GM12873 (cell line): ENCODE data around the gene FAM20C.

ENCODE experiments used
- TF ChIP-seq, protein P1 (sequence below): IDR thresholded peaks from 2 replicates; pipeline ENCODE4 v1.5.1; 2012; ENCODE audit warnings: low read depth, mild to moderate bottlenecking, moderate library complexity, low read length, control low read depth; ENCODE audit not compliant: insufficient read depth; ENCODE audit errors: missing control alignments

Gene FAM20C

DNA sequence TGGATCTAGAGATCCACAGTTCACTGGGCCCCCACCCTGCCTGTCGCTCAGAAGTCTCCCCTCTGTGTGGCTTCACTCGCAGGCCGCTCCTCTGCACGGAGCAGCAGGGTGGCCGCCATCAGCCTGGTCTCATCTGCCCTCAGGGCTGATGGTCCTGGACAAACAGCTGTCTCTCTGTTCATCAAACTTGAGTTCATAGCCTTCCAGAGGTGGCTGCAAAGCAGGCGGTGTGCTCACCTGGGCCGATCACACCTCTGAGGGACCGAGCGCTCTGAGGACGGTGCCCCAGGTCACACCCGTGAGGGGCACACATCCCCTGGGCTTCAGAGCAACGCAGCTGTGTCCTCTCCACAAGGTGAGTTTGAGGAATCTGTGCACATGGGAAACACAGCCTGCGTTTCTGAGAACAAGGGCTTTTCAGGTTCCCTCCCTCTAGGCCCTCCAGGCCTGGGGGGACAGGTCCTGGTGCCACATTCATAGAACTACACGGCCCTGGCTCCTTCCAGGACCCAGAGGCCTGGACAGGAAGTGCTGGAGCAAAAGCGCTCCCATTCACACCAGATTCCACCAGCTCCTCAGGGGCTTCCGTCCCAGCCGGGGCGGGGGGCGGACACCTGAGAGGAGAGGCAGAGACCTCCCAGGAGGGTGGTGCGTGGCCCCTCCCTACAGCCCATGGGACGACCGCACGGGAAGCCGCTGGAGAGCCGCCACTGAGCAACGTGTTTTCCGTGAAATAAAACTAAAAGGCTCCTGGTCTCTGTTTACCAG is 31.2 kb upstream of the FAM20C start:
- TF ChIP-seq, protein P1, sequence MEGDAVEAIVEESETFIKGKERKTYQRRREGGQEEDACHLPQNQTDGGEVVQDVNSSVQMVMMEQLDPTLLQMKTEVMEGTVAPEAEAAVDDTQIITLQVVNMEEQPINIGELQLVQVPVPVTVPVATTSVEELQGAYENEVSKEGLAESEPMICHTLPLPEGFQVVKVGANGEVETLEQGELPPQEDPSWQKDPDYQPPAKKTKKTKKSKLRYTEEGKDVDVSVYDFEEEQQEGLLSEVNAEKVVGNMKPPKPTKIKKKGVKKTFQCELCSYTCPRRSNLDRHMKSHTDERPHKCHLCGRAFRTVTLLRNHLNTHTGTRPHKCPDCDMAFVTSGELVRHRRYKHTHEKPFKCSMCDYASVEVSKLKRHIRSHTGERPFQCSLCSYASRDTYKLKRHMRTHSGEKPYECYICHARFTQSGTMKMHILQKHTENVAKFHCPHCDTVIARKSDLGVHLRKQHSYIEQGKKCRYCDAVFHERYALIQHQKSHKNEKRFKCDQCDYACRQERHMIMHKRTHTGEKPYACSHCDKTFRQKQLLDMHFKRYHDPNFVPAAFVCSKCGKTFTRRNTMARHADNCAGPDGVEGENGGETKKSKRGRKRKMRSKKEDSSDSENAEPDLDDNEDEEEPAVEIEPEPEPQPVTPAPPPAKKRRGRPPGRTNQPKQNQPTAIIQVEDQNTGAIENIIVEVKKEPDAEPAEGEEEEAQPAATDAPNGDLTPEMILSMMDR, result no peak

DNA sequence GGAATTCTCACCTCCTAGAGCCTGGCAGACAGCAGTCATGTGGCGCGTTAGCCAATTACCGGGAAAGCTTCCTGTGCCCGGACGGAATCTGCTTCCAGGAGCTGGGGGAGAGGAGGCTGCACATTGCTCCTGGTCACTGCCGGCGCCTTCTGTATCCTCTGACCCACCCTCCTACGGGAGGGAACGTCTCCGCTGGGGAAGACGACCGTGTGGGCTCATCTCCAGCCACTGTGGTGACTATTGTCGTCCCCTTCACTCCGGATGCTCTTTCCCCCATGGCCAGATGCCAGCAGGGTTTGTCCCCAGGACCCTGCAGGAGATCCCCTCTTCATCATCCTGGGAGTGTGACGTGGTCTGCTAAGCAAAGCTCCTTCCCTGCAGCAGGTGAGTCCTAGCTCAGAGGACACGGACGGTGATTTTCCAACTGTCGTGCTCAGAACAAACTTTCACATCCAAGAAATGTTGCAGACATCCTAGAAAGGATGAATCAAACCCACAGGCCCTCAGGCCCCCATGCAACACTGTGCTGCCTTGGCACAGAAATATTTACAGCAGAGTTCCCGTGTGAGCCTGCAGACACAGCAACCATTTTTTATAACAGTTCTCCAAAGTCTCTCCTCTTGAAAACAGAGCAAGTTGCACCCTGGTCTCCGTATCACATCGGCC is 29.6 kb upstream of the FAM20C start:
- TF ChIP-seq, protein P1, result no peak

DNA sequence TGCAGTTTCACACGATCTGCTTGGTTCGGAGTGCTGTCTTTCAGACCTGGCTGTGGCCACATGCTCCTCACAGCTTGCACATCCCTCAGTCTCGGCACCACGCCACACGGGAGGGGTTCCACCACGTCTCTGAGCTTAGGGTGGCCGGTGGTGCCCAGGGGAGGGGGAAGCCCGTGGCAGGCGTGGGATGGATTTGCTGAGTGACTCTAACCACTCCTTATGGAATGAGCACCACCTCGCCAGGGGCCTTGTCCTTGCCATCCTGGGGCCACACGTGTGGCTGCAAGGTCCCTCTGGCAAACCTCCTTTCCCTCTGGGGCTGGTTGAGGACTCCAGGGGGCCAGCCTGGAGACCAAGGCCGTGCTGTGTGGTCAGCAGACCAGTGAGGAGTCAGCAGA is 29.1 kb upstream of the FAM20C start:
- TF ChIP-seq, protein P1, result no peak

DNA sequence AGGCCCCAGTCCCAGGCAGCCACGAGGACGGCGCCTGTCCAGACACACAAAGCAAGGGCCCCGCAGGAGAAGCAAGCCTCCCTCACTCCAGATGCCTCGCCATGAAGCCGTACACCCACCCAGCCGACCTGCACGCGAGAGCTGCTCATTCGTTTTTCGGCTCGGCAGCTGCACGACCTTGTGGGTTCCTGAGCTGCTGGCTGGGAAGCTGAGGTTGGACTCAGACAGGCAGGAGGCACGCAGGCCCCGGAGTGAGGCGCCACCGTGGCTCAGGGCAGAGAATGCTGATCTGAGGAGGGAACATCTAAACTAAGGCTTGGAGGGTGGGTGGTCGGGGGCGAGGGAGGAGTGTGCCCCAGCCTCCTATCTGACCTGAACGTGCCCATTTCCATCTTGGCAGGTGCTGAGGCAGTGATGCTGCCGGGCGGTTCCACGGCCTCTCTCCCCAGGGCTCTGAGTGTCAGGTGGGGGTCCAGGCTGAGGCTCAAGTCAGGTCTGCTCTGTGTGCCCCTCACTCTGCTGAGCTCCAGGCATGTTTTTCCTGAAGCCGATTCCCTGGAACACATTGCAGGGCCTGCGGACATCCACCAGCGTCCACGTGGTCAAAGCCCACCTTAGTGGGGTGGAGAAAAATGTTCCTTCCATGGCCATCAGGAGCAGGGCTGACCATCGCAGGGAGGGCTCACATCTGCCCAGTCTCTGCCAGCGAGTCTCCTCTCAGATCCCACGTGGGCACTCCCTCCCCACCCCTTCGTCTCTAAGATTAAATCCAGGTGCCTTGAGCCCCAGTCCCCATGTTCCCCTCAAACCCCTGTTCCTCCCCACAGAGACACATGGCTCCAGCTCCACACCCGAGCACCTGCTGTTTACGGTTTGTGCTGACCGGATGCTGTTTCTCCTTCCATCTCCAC is 28.1 kb upstream of the FAM20C start:
- TF ChIP-seq, protein P1, result no peak

DNA sequence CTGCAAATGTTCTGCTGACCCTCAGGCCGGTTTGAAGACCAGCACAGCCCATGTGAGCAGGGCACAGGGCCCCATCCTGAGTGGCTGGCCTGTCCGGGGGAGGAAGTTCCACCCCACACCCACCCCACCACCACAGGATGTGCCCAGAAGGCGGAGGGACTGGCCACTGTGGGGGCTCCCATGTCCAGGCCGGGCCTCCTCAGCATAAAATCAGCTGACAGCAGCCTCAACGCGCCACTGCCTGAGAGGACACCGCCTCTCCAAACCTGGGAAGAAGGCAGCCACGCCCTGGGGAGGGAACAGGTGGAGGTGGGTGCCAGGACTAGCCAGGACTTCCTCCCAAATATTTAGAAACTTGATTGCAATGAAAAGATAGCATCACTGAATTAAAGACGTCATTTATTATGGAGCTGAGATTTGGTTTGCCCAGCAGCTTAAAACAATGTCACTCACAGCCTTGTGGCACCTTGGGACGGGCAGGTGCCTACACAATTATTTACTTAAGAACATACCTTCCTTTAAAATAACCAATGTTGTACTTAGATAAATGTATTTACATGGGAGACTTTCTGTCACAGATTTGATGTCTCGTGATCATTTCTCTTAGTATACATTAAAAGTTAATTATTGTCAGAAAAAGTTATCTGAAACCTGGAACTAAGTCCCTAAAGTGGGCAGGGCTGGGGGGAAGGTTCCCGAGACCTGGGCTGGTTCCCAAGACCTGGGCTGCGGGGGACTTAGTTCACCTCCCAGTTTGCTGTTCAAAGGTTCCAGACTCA is 27.3 kb upstream of the FAM20C start:
- TF ChIP-seq, protein P1, result no peak

DNA sequence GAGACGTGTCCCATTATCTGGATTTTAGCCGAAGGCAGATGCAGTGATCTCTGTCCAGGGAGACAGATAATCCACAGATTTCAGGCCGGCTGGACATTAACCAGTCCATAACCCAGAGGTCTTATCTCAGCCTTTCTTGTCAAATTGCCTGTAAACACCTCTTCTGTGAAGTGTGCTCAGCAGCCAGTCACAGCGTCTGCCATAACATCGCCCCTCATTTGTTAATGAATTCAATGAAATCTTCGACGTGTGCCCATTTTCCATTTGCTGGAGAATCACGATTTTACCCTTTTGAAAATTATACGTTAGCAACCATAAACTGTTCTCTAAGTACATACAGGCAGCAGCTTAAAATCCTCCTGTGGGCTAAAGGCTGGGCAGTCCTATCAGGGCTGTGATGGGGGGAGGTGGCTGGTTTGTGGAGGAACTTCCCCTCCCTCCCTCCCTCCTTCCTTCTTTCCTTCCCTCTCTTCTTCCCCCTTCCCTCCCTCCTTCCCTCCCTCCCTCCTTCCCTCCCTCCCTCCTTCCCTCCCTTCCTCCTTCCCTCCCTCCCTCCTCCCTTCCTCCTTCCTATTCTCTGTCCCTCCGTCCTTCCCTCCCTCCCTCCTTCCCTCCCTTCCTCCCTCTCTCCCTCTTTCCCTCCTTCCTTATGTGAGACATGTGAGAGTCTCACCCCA is 26.6 kb upstream of the FAM20C start:
- TF ChIP-seq, protein P1, result no peak
